GM18951 (cell line): ENCODE measurements around the gene TMCC2.

Source experiments
- POLR2A ChIP-seq: IDR thresholded peaks from 4 replicates; pipeline ENCODE4 v1.6.1; 2011; ENCODE audit warnings: mild to moderate bottlenecking; ENCODE audit not compliant: insufficient read length, insufficient read depth; ENCODE audit errors: extremely low read depth
- in situ Hi-C: fragments of 300-500 bp; cut with MboI; formaldehyde crosslinking; loops from one replicate; pipeline ENCODE4 v1.12.0; 2022; ENCODE audit warnings: low sequenced_read_pairs, mixed read lengths, inconsistent platforms; ENCODE audit not compliant: unreplicated experiment

The TMCC2 gene

DNA sequence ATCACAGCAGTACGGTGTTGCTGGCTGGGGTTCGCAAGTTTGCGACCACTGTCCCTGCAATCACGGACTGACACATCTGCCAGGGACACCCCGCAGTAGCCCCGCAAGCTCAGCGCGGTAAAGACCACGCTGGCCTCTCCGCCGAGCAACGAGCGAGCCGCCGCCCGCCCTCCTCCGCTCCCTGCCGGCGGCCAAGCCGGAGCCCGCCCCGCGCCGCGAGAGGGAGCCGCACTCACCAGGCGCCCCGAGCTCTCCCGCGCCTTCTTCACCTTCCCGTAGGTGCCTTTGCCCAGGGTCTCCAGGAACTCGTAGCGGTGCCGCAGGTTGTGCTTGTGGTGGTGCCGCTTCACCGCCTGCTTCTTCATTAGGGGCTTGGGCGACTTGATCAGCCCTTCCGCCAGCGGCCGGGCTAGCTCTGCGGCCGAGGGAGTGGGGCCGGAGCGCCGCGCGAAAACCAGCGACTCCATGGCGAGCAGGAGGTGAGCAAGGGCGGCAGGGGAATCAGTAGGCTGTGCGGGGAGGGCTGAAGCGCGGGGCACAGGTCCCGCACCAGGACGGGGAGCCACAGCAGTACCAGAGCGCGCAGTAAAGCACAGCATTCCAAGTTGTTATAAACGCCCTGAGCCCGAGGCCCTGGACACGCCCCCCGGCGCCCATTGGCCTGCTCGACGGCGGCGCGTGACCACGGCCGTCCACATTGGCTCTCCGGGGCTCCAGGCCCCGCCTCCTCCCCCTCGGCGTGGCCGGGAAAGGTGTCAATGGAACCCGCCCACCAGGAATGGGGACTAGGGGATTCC lies 93.6 kb downstream of the TMCC2 start, which contains the start of gene NUAK2:
TSS of gene NUAK2 (minus strand) at position 584 of the 797 bp plus-strand sequence. CDS start at position 467, 117 bp downstream.
- in situ Hi-C loops = loop anchor here (5.0 kb wide), 1 partner anchor 39 kb away; no protein-coding TSS in a partner anchor
- no peak for TF ChIP-seq POLR2A

- in situ Hi-C loops = loop anchor here (5.0 kb wide), 1 partner anchor 40 kb away; no protein-coding TSS in a partner anchor
Observed at GRCh38 chr1:205321959-205322283, 94.2 kb downstream of the TMCC2 start.

More at GRCh38 chr1:205321959-205322283, 94.2 kb downstream of the TMCC2 start:
- no peak for TF ChIP-seq POLR2A
